ENCODE results near the gene EHHADH. TPM values are rescaled to one million over a fixed set of nuclear protein-coding genes. Genes with fewer than 3 reads are reported as not detected.

Gene EHHADH
- total and polyA plus RNA-seq, 4 donors = 44.3 to 378 (median 94.9) TPM

- H3K27ac ChIP-seq (ENCODE audit: low read depth in 1 of 2, low read length in 2 of 2) = no peak overlapping the region
- no peaks in the 10 kb centered on the region for H3K9me3 ChIP-seq (ENCODE audit: control insufficient read depth in 4 of 4, low read length in 3 of 4)
- peak overlapping the region; percentile 18 to 70 (median 41) for H3K4me3 ChIP-seq (ENCODE audit: low read depth in 1 of 3, low read length in 3 of 3)
- TF ChIP-seq HNF4G (IDR thresholded peaks at IDR 0.05) = no peak
- no peak for TF ChIP-seq JUND (IDR thresholded peaks at IDR 0.05)
- TF ChIP-seq GABPA (IDR thresholded peaks at IDR 0.05 in 1 of 2, conservative IDR thresholded peaks at IDR 0.05 in 1 of 2) = no peak
- TF ChIP-seq MAX (IDR thresholded peaks at IDR 0.05) = no peak
- TF ChIP-seq RAD21 (IDR thresholded peaks at IDR 0.05) = no peak
- TF ChIP-seq FOXA2 (IDR thresholded peaks at IDR 0.05) = no peak
- no peak for TF ChIP-seq RXRA (IDR thresholded peaks at IDR 0.05)
- no peak for TF ChIP-seq CTCF (IDR thresholded peaks at IDR 0.05; ENCODE audit: low read depth, low read length, missing input control)
- TF ChIP-seq ZBTB33 (IDR thresholded peaks at IDR 0.05) = no peak
- TF ChIP-seq REST (IDR thresholded peaks at IDR 0.05) = no peak
- TF ChIP-seq FOXA1 (IDR thresholded peaks at IDR 0.05) = no peak
- no peak for TF ChIP-seq TAF1 (conservative IDR thresholded peaks at IDR 0.05)
- no peak for TF ChIP-seq NR2F2 (IDR thresholded peaks at IDR 0.05)
- no peak for TF ChIP-seq EGR1 (IDR thresholded peaks at IDR 0.05; ENCODE audit: low read depth in 2 of 2)
- TF ChIP-seq SP1 (IDR thresholded peaks at IDR 0.05) = no peak
- TF ChIP-seq HNF4A (conservative IDR thresholded peaks at IDR 0.05) = no peak
- no peak for TF ChIP-seq ATF3 (IDR thresholded peaks at IDR 0.05)
- H3K27me3 ChIP-seq (ENCODE audit: control insufficient read depth in 4 of 4, insufficient read depth in 4 of 4, low read length in 3 of 4) = peaks cover 0 to 16% (median 3%) of the 10 kb centered on the region in 4 donors
- peaks cover 4 to 15% (median 9%) of the 10 kb centered on the region in 4 donors for H3K4me1 ChIP-seq (ENCODE audit: control insufficient read depth in 4 of 4, insufficient read depth in 4 of 4, low read length in 3 of 4)
- no peak for DNase-seq (ENCODE audit: low spot score)
- no peak overlapping the region for H3K9ac ChIP-seq (ENCODE audit: low read depth in 1 of 2, low read length in 2 of 2)
- 7% methylated on average over 53 of the region's 53 CpGs for WGBS
- no peaks in the 10 kb centered on the region for H3K36me3 ChIP-seq (ENCODE audit: control insufficient read depth in 4 of 4, insufficient read depth in 3 of 4, low read depth in 1 of 4, low read length in 3 of 4)
These were observed 100.6 kb downstream of the EHHADH start for GRCh38 chr3:185153171-185153771.
